HepG2 (cell line): ENCODE data around the gene NR3C2. TPM values are rescaled to one million over a fixed set of nuclear protein-coding genes. Genes with fewer than 3 reads are reported as not detected.

ENCODE experiments used
- ATAC-seq: fragments of 200-7000 bp; cut with Tn5 transposase; 3 replicates; pipeline ENCODE4 v1.9.1; 2020; ENCODE audit warnings: mild to moderate bottlenecking, moderate library complexity
- BruUV-seq: library from RNA; stranded (reverse); fragments of 400-500 nt; replicated peaks from 2 replicates; lab custom pipeline; 2021; lab: Mats Ljungman, UMichigan
- CTCF ChIA-PET: fragments of 300-600 bp; formaldehyde crosslinking; extraction: SDS; loops from one replicate; lab custom pipeline; 2021; ENCODE audit warnings: low total read pairs, inconsistent platforms, low intra/inter-chr PET ratio; lab: Yijun Ruan, JAX
- POLR2A ChIA-PET: fragments of 350-600 bp; sonication (Branson Sonifier 250); formaldehyde crosslinking; loops from one replicate; lab custom pipeline; 2020; ENCODE audit warnings: antibody characterized with exemption, inconsistent platforms; lab: Yijun Ruan, JAX
- DNase-seq: peaks from one replicate; pipeline ENCODE4 v3.0.0-alpha.2; 2015; ENCODE audit warnings: low spot score
- FAIRE-seq: peaks from 3 replicates; lab custom pipeline; 2011; peaks lifted over from hg19 to GRCh38; lab: Jason Lieb, UNC
- H2AFZ ChIP-seq: one replicate; pipeline ENCODE4 v1.6.1; 2011; ENCODE audit warnings: low read length, inconsistent platforms
- H3K27ac ChIP-seq: fragments of 300-600 bp; 3 replicates; pipeline ENCODE4 v1.8.0; 2011; ENCODE audit warnings: mixed run types, mild to moderate bottlenecking, mixed read lengths, low read length, inconsistent platforms; ENCODE audit not compliant: insufficient read depth; ENCODE audit errors: extremely low read length
- H3K27me3 ChIP-seq, 2 experiments: fragments of 200-600 bp in 1 of 2; 2 replicates in 1 of 2; 3 replicates in 1 of 2; pipeline versions ENCODE4 v1.6.0 to v1.8.0; 2011; ENCODE audit warnings: low read length in 2 of 2, mild to moderate bottlenecking in 2 of 2, moderate library complexity in 2 of 2, inconsistent platforms in 1 of 2; ENCODE audit not compliant: insufficient read depth in 2 of 2, control insufficient read depth in 1 of 2
- H3K36me3 ChIP-seq, 2 experiments: fragments of 200-600 bp in 1 of 2; replicated peaks in 1 of 2; 2 replicates in 1 of 2; 3 replicates in 1 of 2; pipeline versions ENCODE4 v1.5.1 to v1.8.0; 2011; ENCODE audit warnings: low read length in 2 of 2, inconsistent platforms in 1 of 2; ENCODE audit not compliant: insufficient read depth in 2 of 2, control insufficient read depth in 1 of 2
- H3K4me1 ChIP-seq: 2 replicates; pipeline ENCODE4 v1.5.1; 2012; ENCODE audit warnings: low read length, inconsistent platforms; ENCODE audit not compliant: insufficient read depth
- H3K4me2 ChIP-seq: 2 replicates; pipeline ENCODE4 v1.6.0; 2011; ENCODE audit warnings: low read depth, low read length, inconsistent platforms
- H3K4me3 ChIP-seq, 3 experiments: fragments of 200-600 bp in 1 of 3; sonication (generic), shearing (Covaris generic) in 1 of 3; replicated peaks in 1 of 3; 2 replicates each; pipeline ENCODE4 v1.5.1; 2011 to 2016; ENCODE audit warnings: low read length in 3 of 3, inconsistent platforms in 2 of 3, low read depth in 2 of 3, mild to moderate bottlenecking in 2 of 3, control low read depth in 1 of 3, mixed read lengths in 1 of 3; ENCODE audit not compliant: insufficient read depth in 1 of 3
- H3K79me2 ChIP-seq: one replicate; pipeline ENCODE4 v1.6.1; 2011; ENCODE audit warnings: low read length, inconsistent platforms; ENCODE audit not compliant: insufficient read depth
- H3K9ac ChIP-seq: 2 replicates; pipeline ENCODE4 v1.6.0; 2011; ENCODE audit warnings: mild to moderate bottlenecking, low read depth, low read length, inconsistent platforms; ENCODE audit not compliant: insufficient read depth
- H3K9me3 ChIP-seq: 2 replicates; pipeline ENCODE4 v1.5.1; 2012; ENCODE audit warnings: mild to moderate bottlenecking, low read length
- H4K20me1 ChIP-seq: 2 replicates; pipeline ENCODE4 v1.6.0; 2011; ENCODE audit warnings: inconsistent platforms, mild to moderate bottlenecking, low read length, moderate library complexity; ENCODE audit not compliant: insufficient read depth
- CERS6 ChIP-seq: sonication (generic); formaldehyde crosslinking; IDR thresholded peaks from 2 replicates; pipeline ENCODE4 v1.5.0; 2020; ENCODE audit warnings: missing genetic modification reagents
- CTCF ChIP-seq: sonication (generic); formaldehyde crosslinking; IDR thresholded peaks from 2 replicates; pipeline ENCODE4 v1.5.0; 2020; ENCODE audit warnings: mild to moderate bottlenecking, missing genetic modification reagents, moderate library complexity
- GATA4 ChIP-seq: sonication (generic); IDR thresholded peaks from 2 replicates; pipeline ENCODE4 v1.6.1; 2016; ENCODE audit warnings: antibody characterized with exemption, low read depth, borderline replicate concordance
- HOXA9 ChIP-seq: sonication (generic); formaldehyde crosslinking; IDR thresholded peaks from 2 replicates; pipeline ENCODE4 v1.8.1; 2022; ENCODE audit warnings: missing genetic modification reagents, mild to moderate bottlenecking, moderate library complexity, borderline replicate concordance
- KIAA2018 ChIP-seq: sonication (generic); formaldehyde crosslinking; IDR thresholded peaks from 2 replicates; pipeline ENCODE4 v1.5.0; 2020; ENCODE audit warnings: mild to moderate bottlenecking, missing genetic modification reagents, borderline replicate concordance
- NPAS2 ChIP-seq: sonication (generic); formaldehyde crosslinking; IDR thresholded peaks from 2 replicates; pipeline ENCODE4 v1.8.0; 2022; ENCODE audit warnings: mild to moderate bottlenecking, missing genetic modification reagents, borderline replicate concordance
- RFX5 ChIP-seq: IDR thresholded peaks from 2 replicates; pipeline ENCODE4 v1.6.1; 2011; ENCODE audit warnings: low read depth, low read length, improper control_type of control experiment
- STAG1 ChIP-seq: sonication (generic); formaldehyde crosslinking; IDR thresholded peaks from 2 replicates; pipeline ENCODE4 v1.4.0; 2020; ENCODE audit warnings: missing genetic modification reagents
- TCF7L2 ChIP-seq: IDR thresholded peaks from 2 replicates; pipeline ENCODE4 v1.6.1; 2011; ENCODE audit warnings: mild to moderate bottlenecking, low read depth, low read length, moderate library complexity
- USF2 ChIP-seq, 2 experiments: sonication (generic) in 1 of 2; formaldehyde crosslinking in 1 of 2; IDR thresholded peaks; 2 replicates each; pipeline versions ENCODE4 v1.5.1 to v1.6.1; 2011 to 2020; ENCODE audit warnings: borderline replicate concordance in 1 of 2, low read depth in 1 of 2, low read length in 1 of 2, mild to moderate bottlenecking in 1 of 2, missing genetic modification reagents in 1 of 2, moderate library complexity in 1 of 2
- ZBTB7A ChIP-seq: sonication (generic); formaldehyde crosslinking; IDR thresholded peaks from 2 replicates; pipeline ENCODE4 v1.8.0; 2022; ENCODE audit warnings: mild to moderate bottlenecking, missing genetic modification reagents
- WGBS: methylation state at CpG from one replicate; pipeline ENCODE4 v1.1.6; 2017; ENCODE audit warnings: low lambda C conversion rate; 5-methylcytosine and 5-hydroxymethylcytosine counted together
- in situ Hi-C: cut with HindIII; loops from 2 replicates; pipeline ENCODE4 v1.10.0; 2017; ENCODE audit warnings: low pct_unique_long_range_greater_than_20kb; ENCODE audit not compliant: extremely low pct_ligation_motif_present
- intact Hi-C: fragments of 100-400 bp; cut with micrococcal nuclease; formaldehyde crosslinking; loops from one replicate; pipeline ENCODE4 v1.10.0; 2022; ENCODE audit not compliant: unreplicated experiment
- polyA plus RNA-seq, 8 experiments: library from polyadenylated mRNA; depleted of rRNA in 3 of 8; stranded (reverse) in 7 of 8; unstranded in 1 of 8; fragments of >200 nt; fragmentation: Illumina TruSeq in 4 of 8; extraction: Trizol in 4 of 8; gene quantifications; 2 replicates each; pipeline versions ENCODE4 v1.2.1 to v1.2.3, GENCODE V29; 2011 to 2016; ENCODE audit warnings: low read depth in 4 of 8, missing spikeins in 1 of 8, mixed read lengths in 1 of 8; ENCODE audit not compliant: insufficient read depth in 1 of 8
- total RNA-seq, 5 experiments: library from RNA; depleted of rRNA; stranded (reverse); fragments of >200 nt; fragmentation: Illumina TruSeq; extraction: Trizol; gene quantifications; 2 replicates each; pipeline ENCODE4 v1.2.3, GENCODE V29; 2016; ENCODE audit warnings: low read depth in 1 of 5

NR3C2 gene
- total and polyA plus RNA-seq, 2 of the 13 experiments (the other 11 are each of a cell fraction or from before 2014, with no cell fraction given) = 0.26 to 0.46 TPM

- no peak overlapping the region for H2AFZ ChIP-seq
- in situ Hi-C loops = no loop called here
- whole genome bisulfite sequencing = 51% methylated on average over 5 of the region's 5 CpGs
- H3K4me1 ChIP-seq = peaks cover 11% of the 10 kb centered on the region
- POLR2A ChIA-PET = no interaction called here
- no peaks in the 10 kb centered on the region for H3K9me3 ChIP-seq
- no peaks in the 10 kb centered on the region for H3K27me3 ChIP-seq
- no TSS peak for BruUV-seq
- no peak overlapping the region for H3K4me3 ChIP-seq
- no peaks in the 10 kb centered on the region for H3K36me3 ChIP-seq
- H3K9ac ChIP-seq = no peak overlapping the region
- DNase-seq (no peak), ATAC-seq (no peak), FAIRE-seq (no peak)
- no peaks in the 10 kb centered on the region; the same call in 1 of the 2 replicates for H4K20me1 ChIP-seq
- H3K4me2 ChIP-seq = no peak overlapping the region
- intact Hi-C loops = no loop called here
- CTCF ChIA-PET = no interaction called here
- H3K79me2 ChIP-seq = no peaks in the 10 kb centered on the region
- no peak overlapping the region for H3K27ac ChIP-seq
- TF ChIP-seq ZBTB7A (CRISPR knock-in tag) (no peak), USF2 (IDR thresholded peaks at IDR 0.05; ENCODE audit: low read depth, low read length) (no peak), USF2 (CRISPR knock-in tag; IDR thresholded peaks at IDR 0.05; ENCODE audit: borderline replicate concordance) (no peak), TCF7L2 (no peak), STAG1 (CRISPR knock-in tag) (peak; percentile 35; the same call in 1 of the 2 replicates), HOXA9 (CRISPR knock-in tag) (no peak), GATA4 (no peak), KIAA2018 (CRISPR knock-in tag) (no peak), CERS6 (CRISPR knock-in tag) (no peak), CTCF (peak; percentile 10; the same call in 1 of the 2 replicates), NPAS2 (CRISPR knock-in tag) (no peak), RFX5 (no peak)
These were observed 15.6 kb downstream of the NR3C2 start for GRCh38 chr4:148426643-148427042.
